ENCODE measurements around the gene FUBP3. TPM values are rescaled to one million over a fixed set of nuclear protein-coding genes. Genes with fewer than 3 reads are reported as not detected.

Gene FUBP3
- total RNA-seq, 1 donor from 2014 or later = 55.8 TPM

- no peak overlapping the region for H3K27ac Mint-ChIP-seq
- intact Hi-C loops (cut with micrococcal nuclease) = loop anchor here (5.0 kb wide), 1 partner anchor 117 kb away; the partner anchor contains the start of gene EXOSC2
Measured at GRCh38 chr9:130575514-130575913, 3.9 kb upstream of the FUBP3 start.

GRCh38 chr9:130576176-130576575 is 3.2 kb upstream of the FUBP3 start:
- Mint-ChIP-seq H3K36me3 (ENCODE audit: low read depth) (peaks cover 3% of the 10 kb centered on the region), H3K9me3 (no peaks in the 10 kb centered on the region), H3K4me1 (peaks cover 15% of the 10 kb centered on the region), H3K4me3 (no peak overlapping the region), H3K27ac (no peak overlapping the region), H3K27me3 (peaks cover 3% of the 10 kb centered on the region)
- DNase-seq = no peak
- intact Hi-C loops (cut with micrococcal nuclease) = loop anchor here (5.0 kb wide), 1 partner anchor 116 kb away; the partner anchor contains the start of gene EXOSC2

More at GRCh38 chr9:130575514-130575913, 3.9 kb upstream of the FUBP3 start:
- DNase-seq = no peak
- Mint-ChIP-seq H3K9me3 (no peaks in the 10 kb centered on the region), H3K27me3 (peaks cover 3% of the 10 kb centered on the region), H3K4me3 (no peak overlapping the region), H3K36me3 (ENCODE audit: low read depth) (no peaks in the 10 kb centered on the region), H3K4me1 (peaks cover 9% of the 10 kb centered on the region)

GRCh38 chr9:130579738-130580463 is 524 bp downstream of the FUBP3 start:
- no peak for DNase-seq
- peaks cover 3% of the 10 kb centered on the region for H3K27me3 Mint-ChIP-seq
- peaks cover 26% of the 10 kb centered on the region for H3K4me1 Mint-ChIP-seq
- no peaks in the 10 kb centered on the region for H3K9me3 Mint-ChIP-seq
- intact Hi-C loops (cut with micrococcal nuclease) = loop anchor here (5.0 kb wide), 1 partner anchor 112 kb away; the partner anchor contains the start of gene EXOSC2
- peak overlapping the region; percentile 65 for H3K27ac Mint-ChIP-seq
- H3K4me3 Mint-ChIP-seq = peak overlapping the region; percentile 84
- H3K36me3 Mint-ChIP-seq (ENCODE audit: low read depth) = peaks cover 9% of the 10 kb centered on the region

GRCh38 chr9:130581766-130582165 is 2.4 kb downstream of the FUBP3 start:
- H3K27me3 Mint-ChIP-seq = peaks cover 3% of the 10 kb centered on the region
- H3K9me3 Mint-ChIP-seq = no peaks in the 10 kb centered on the region
- intact Hi-C loops (cut with micrococcal nuclease) = no loop called here
- H3K27ac Mint-ChIP-seq = no peak overlapping the region
- DNase-seq = no peak
- no peak overlapping the region for H3K4me3 Mint-ChIP-seq
- H3K4me1 Mint-ChIP-seq = peaks cover 26% of the 10 kb centered on the region
- H3K36me3 Mint-ChIP-seq (ENCODE audit: low read depth) = peaks cover 9% of the 10 kb centered on the region

- Mint-ChIP-seq H3K4me1 (peaks cover 26% of the 10 kb centered on the region), H3K27me3 (no peaks in the 10 kb centered on the region), H3K9me3 (no peaks in the 10 kb centered on the region), H3K4me3 (no peak overlapping the region), H3K27ac (no peak overlapping the region), H3K36me3 (ENCODE audit: low read depth) (peaks cover 9% of the 10 kb centered on the region)
- no peak for DNase-seq
- intact Hi-C loops (cut with micrococcal nuclease) = no loop called here
Measured at GRCh38 chr9:130583271-130583670, 3.9 kb downstream of the FUBP3 start.

GRCh38 chr9:130587921-130588320 is 8.5 kb downstream of the FUBP3 start:
- H3K27ac Mint-ChIP-seq = no peak overlapping the region
- no peak for DNase-seq
- no peaks in the 10 kb centered on the region for H3K9me3 Mint-ChIP-seq
- peaks cover 7% of the 10 kb centered on the region for H3K36me3 Mint-ChIP-seq (ENCODE audit: low read depth)
- peaks cover 4% of the 10 kb centered on the region for H3K4me1 Mint-ChIP-seq
- intact Hi-C loops (cut with micrococcal nuclease) = no loop called here
- no peak overlapping the region for H3K4me3 Mint-ChIP-seq
- H3K27me3 Mint-ChIP-seq = no peaks in the 10 kb centered on the region

GRCh38 chr9:130588416-130588815 is 9.0 kb downstream of the FUBP3 start:
- Mint-ChIP-seq H3K4me3 (no peak overlapping the region), H3K4me1 (no peaks in the 10 kb centered on the region), H3K9me3 (no peaks in the 10 kb centered on the region), H3K36me3 (ENCODE audit: low read depth) (peaks cover 3% of the 10 kb centered on the region), H3K27ac (no peak overlapping the region), H3K27me3 (no peaks in the 10 kb centered on the region)
- intact Hi-C loops (cut with micrococcal nuclease) = no loop called here
- no peak for DNase-seq

- no peaks in the 10 kb centered on the region for H3K4me1 Mint-ChIP-seq
- no peak for DNase-seq
- no peaks in the 10 kb centered on the region for H3K27me3 Mint-ChIP-seq
- no peaks in the 10 kb centered on the region for H3K9me3 Mint-ChIP-seq
- no peak overlapping the region for H3K4me3 Mint-ChIP-seq
- intact Hi-C loops (cut with micrococcal nuclease) = no loop called here
- H3K36me3 Mint-ChIP-seq (ENCODE audit: low read depth) = peaks cover 4% of the 10 kb centered on the region
- H3K27ac Mint-ChIP-seq = no peak overlapping the region
Measured at GRCh38 chr9:130589754-130590153, 10.4 kb downstream of the FUBP3 start.

GRCh38 chr9:130590305-130590704 is 10.9 kb downstream of the FUBP3 start:
- intact Hi-C loops (cut with micrococcal nuclease) = no loop called here
- Mint-ChIP-seq H3K36me3 (ENCODE audit: low read depth) (peaks cover 5% of the 10 kb centered on the region), H3K4me1 (no peaks in the 10 kb centered on the region), H3K27ac (no peak overlapping the region), H3K4me3 (no peak overlapping the region), H3K9me3 (no peaks in the 10 kb centered on the region), H3K27me3 (no peaks in the 10 kb centered on the region)
- no peak for DNase-seq

GRCh38 chr9:130593020-130593419 is 13.6 kb downstream of the FUBP3 start:
- Mint-ChIP-seq H3K36me3 (ENCODE audit: low read depth) (peaks cover 18% of the 10 kb centered on the region), H3K27me3 (no peaks in the 10 kb centered on the region), H3K9me3 (no peaks in the 10 kb centered on the region), H3K27ac (no peak overlapping the region), H3K4me1 (no peaks in the 10 kb centered on the region), H3K4me3 (no peak overlapping the region)
- intact Hi-C loops (cut with micrococcal nuclease) = no loop called here
- DNase-seq = no peak

GRCh38 chr9:130597228-130597627 is 17.9 kb downstream of the FUBP3 start:
- Mint-ChIP-seq H3K4me1 (no peaks in the 10 kb centered on the region), H3K27me3 (no peaks in the 10 kb centered on the region), H3K36me3 (ENCODE audit: low read depth) (peaks cover 35% of the 10 kb centered on the region), H3K27ac (no peak overlapping the region), H3K4me3 (no peak overlapping the region), H3K9me3 (no peaks in the 10 kb centered on the region)
- intact Hi-C loops (cut with micrococcal nuclease) = no loop called here
- no peak for DNase-seq

- DNase-seq = no peak
- H3K27ac Mint-ChIP-seq = no peak overlapping the region
- H3K27me3 Mint-ChIP-seq = no peaks in the 10 kb centered on the region
- no peaks in the 10 kb centered on the region for H3K9me3 Mint-ChIP-seq
- no peaks in the 10 kb centered on the region for H3K4me1 Mint-ChIP-seq
- H3K36me3 Mint-ChIP-seq (ENCODE audit: low read depth) = peaks cover 41% of the 10 kb centered on the region
- no peak overlapping the region for H3K4me3 Mint-ChIP-seq
- intact Hi-C loops (cut with micrococcal nuclease) = no loop called here
Measured at GRCh38 chr9:130598188-130598587, 18.8 kb downstream of the FUBP3 start.

GRCh38 chr9:130599625-130600024 is 20.2 kb downstream of the FUBP3 start:
- intact Hi-C loops (cut with micrococcal nuclease) = no loop called here
- Mint-ChIP-seq H3K9me3 (no peaks in the 10 kb centered on the region), H3K4me3 (no peak overlapping the region), H3K4me1 (no peaks in the 10 kb centered on the region), H3K27ac (no peak overlapping the region), H3K36me3 (ENCODE audit: low read depth) (peaks cover 45% of the 10 kb centered on the region), H3K27me3 (no peaks in the 10 kb centered on the region)
- no peak for DNase-seq

- Mint-ChIP-seq H3K36me3 (ENCODE audit: low read depth) (peaks cover 47% of the 10 kb centered on the region), H3K4me1 (peaks cover 1% of the 10 kb centered on the region), H3K4me3 (no peak overlapping the region), H3K27me3 (no peaks in the 10 kb centered on the region), H3K9me3 (no peaks in the 10 kb centered on the region), H3K27ac (no peak overlapping the region)
- DNase-seq = no peak
- intact Hi-C loops (cut with micrococcal nuclease) = no loop called here
Measured at GRCh38 chr9:130601100-130601499, 21.7 kb downstream of the FUBP3 start.

- no peak overlapping the region for H3K4me3 Mint-ChIP-seq
- H3K36me3 Mint-ChIP-seq (ENCODE audit: low read depth) = peaks cover 40% of the 10 kb centered on the region
- no peak for DNase-seq
- no peaks in the 10 kb centered on the region for H3K9me3 Mint-ChIP-seq
- intact Hi-C loops (cut with micrococcal nuclease) = no loop called here
- H3K27me3 Mint-ChIP-seq = no peaks in the 10 kb centered on the region
- H3K27ac Mint-ChIP-seq = no peak overlapping the region
- peaks cover 2% of the 10 kb centered on the region for H3K4me1 Mint-ChIP-seq
Measured at GRCh38 chr9:130604295-130604694, 24.9 kb downstream of the FUBP3 start.
